ENCODE results near the gene NEXMIF. TPM values are rescaled to one million over a fixed set of nuclear protein-coding genes. Genes with fewer than 3 reads are reported as not detected.
"Not testable (repeated sequence)": the region's sequence is repeated elsewhere in the genome, so short reads cannot be mapped to it uniquely, and the experiment has no call there.

NEXMIF gene
- total RNA-seq, 1 donor, result not detected

- TF ChIP-seq CTCF (IDR thresholded peaks at IDR 0.05; ENCODE audit: insufficient read depth, low read length), result no peak
- DNase-seq (ENCODE audit: low read depth), result no peak
- no peak overlapping the region for H3K4me3 ChIP-seq (ENCODE audit: low read depth, low read length)
These were observed 59.5 kb downstream of the NEXMIF start for GRCh38 chrX:74865725-74866124.

- no peak for DNase-seq (ENCODE audit: low read depth)
- TF ChIP-seq CTCF (IDR thresholded peaks at IDR 0.05; ENCODE audit: insufficient read depth, low read length), result no peak
- no peak overlapping the region for H3K4me3 ChIP-seq (ENCODE audit: low read depth, low read length)
These were observed 72.0 kb downstream of the NEXMIF start for GRCh38 chrX:74853255-74853654.

- H3K4me3 ChIP-seq (ENCODE audit: low read depth, low read length), result no peak overlapping the region
- no peak for DNase-seq (ENCODE audit: low read depth)
- no peak for TF ChIP-seq CTCF (IDR thresholded peaks at IDR 0.05; ENCODE audit: insufficient read depth, low read length)
These were observed 89.7 kb downstream of the NEXMIF start for GRCh38 chrX:74835566-74835965.

GRCh38 chrX:74819797-74820196, 105.5 kb downstream of the NEXMIF start:
- not testable (repeated sequence) for H3K4me3 ChIP-seq (ENCODE audit: low read depth, low read length); DNase-seq (ENCODE audit: low read depth)

GRCh38 chrX:74814681-74815080, 110.6 kb downstream of the NEXMIF start:
- TF ChIP-seq CTCF (IDR thresholded peaks at IDR 0.05; ENCODE audit: insufficient read depth, low read length), result no peak
- no peak for DNase-seq (ENCODE audit: low read depth)
- no peak overlapping the region for H3K4me3 ChIP-seq (ENCODE audit: low read depth, low read length)

GRCh38 chrX:74804574-74804973, 120.7 kb downstream of the NEXMIF start:
- TF ChIP-seq CTCF (IDR thresholded peaks at IDR 0.05; ENCODE audit: insufficient read depth, low read length), result no peak
- DNase-seq (ENCODE audit: low read depth), result no peak
- H3K4me3 ChIP-seq (ENCODE audit: low read depth, low read length), result no peak overlapping the region

GRCh38 chrX:74800062-74800461, 125.2 kb downstream of the NEXMIF start:
- no peak for DNase-seq (ENCODE audit: low read depth)

More at GRCh38 chrX:74800062-74800461, 125.2 kb downstream of the NEXMIF start:
- no peak for TF ChIP-seq CTCF (IDR thresholded peaks at IDR 0.05; ENCODE audit: insufficient read depth, low read length)
- H3K4me3 ChIP-seq (ENCODE audit: low read depth, low read length), result no peak overlapping the region

Data from fibroblast of the aortic adventitia (primary cell).